Measurements from ENCODE around the gene DHX35.

GRCh38 chr20:38920851-38921250 lies 41.3 kb upstream of the DHX35 start:
- TF ChIP-seq CTCF (IDR thresholded peaks at IDR 0.05; ENCODE audit: borderline replicate concordance, extremely low read depth, low read length, poor library complexity, severe bottlenecking): no peak
- TF ChIP-seq EZH2 (IDR thresholded peaks at IDR 0.05; ENCODE audit: borderline replicate concordance, low read depth, low read length, severe bottlenecking): no peak

Measured in DND-41 (cell line).